HCT116 (cell line): Measurements from ENCODE around the gene TMEM130.

Source experiments
- CEBPB ChIP-seq: IDR thresholded peaks from 2 replicates; pipeline ENCODE4 v1.6.1; 2012; ENCODE audit warnings: low read depth
- EZH2 ChIP-seq: fragments of 200-600 bp; sonication (generic); IDR thresholded peaks from 2 replicates; pipeline ENCODE4 v1.6.1; 2017; ENCODE audit warnings: antibody characterized with exemption, mixed run types
- FOSL1 ChIP-seq: IDR thresholded peaks from 2 replicates; pipeline ENCODE4 v1.6.1; 2012; ENCODE audit warnings: low read depth
- POLR2A ChIP-seq: IDR thresholded peaks from 2 replicates; pipeline ENCODE4 v1.7.0; 2011; ENCODE audit warnings: borderline replicate concordance; ENCODE audit not compliant: insufficient read depth, insufficient read length; ENCODE audit errors: extremely low read depth
- POLR2AphosphoS5 ChIP-seq: IDR thresholded peaks from 2 replicates; pipeline ENCODE4 v1.6.1; 2011; ENCODE audit warnings: mild to moderate bottlenecking, low read depth, low read length, moderate library complexity
- RAD21 ChIP-seq: IDR thresholded peaks from 2 replicates; pipeline ENCODE4 v1.6.1; 2012; ENCODE audit warnings: low read depth, mild to moderate bottlenecking
- SIN3A ChIP-seq: IDR thresholded peaks from 2 replicates; pipeline ENCODE4 v1.6.1; 2012; ENCODE audit warnings: low read depth
- SP1 ChIP-seq: IDR thresholded peaks from 2 replicates; pipeline ENCODE4 v1.6.1; 2012; ENCODE audit warnings: low read depth
- TCF7L2 ChIP-seq: IDR thresholded peaks from 2 replicates; pipeline ENCODE4 v1.7.0; 2011; ENCODE audit warnings: borderline replicate concordance, inconsistent platforms; ENCODE audit not compliant: insufficient read depth, insufficient read length; ENCODE audit errors: extremely low read depth
- TF ChIP-seq, protein P1 (sequence below), 3 experiments: fragments of 200-600 bp in 1 of 3; sonication (generic) in 1 of 3; IDR thresholded peaks in 2 of 3; conservative IDR thresholded peaks in 1 of 3; 2 replicates each; pipeline ENCODE4 v1.5.1; 2012 to 2017; ENCODE audit warnings: low read depth in 2 of 3, low read length in 2 of 3, antibody characterized with exemption in 1 of 3, borderline replicate concordance in 1 of 3, control low read depth in 1 of 3, mild to moderate bottlenecking in 1 of 3, mixed read lengths in 1 of 3, mixed run types in 1 of 3, moderate library complexity in 1 of 3; ENCODE audit not compliant: insufficient read depth in 1 of 3
- TF ChIP-seq, protein P2 (sequence below): IDR thresholded peaks from 2 replicates; pipeline ENCODE4 v1.6.1; 2012
- TF ChIP-seq, protein P3 (sequence below): IDR thresholded peaks from 2 replicates; pipeline ENCODE4 v1.6.1; 2012; ENCODE audit warnings: low read depth

DNA sequence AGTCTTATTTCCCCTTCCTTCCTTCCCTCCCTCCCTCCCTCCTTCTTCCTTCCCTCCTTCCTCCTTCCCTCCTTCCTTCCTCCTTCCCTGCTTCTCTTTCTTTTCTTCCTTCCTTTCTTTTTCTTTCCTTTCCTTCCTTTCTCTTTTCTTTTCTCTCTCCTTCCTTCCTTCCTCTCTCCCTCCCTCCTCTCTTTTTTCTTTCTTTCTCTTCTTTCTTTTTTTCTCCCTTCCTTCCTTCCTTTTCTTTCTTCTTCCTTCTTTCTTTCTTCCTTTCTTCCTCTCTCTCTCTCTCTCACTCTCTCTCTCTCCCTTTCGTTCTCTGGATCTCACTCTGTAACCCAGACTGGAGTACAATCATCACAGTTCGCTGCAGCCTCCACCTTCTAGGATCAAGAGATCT is 6.2 kb downstream of the TMEM130 start:
- TF ChIP-seq SIN3A (no peak), RAD21 (no peak), POLR2A (no peak), POLR2AphosphoS5 (no peak), SP1 (no peak), TCF7L2 (no peak), CEBPB (no peak), FOSL1 (no peak), EZH2 (no peak)
- TF ChIP-seq, protein P1, sequence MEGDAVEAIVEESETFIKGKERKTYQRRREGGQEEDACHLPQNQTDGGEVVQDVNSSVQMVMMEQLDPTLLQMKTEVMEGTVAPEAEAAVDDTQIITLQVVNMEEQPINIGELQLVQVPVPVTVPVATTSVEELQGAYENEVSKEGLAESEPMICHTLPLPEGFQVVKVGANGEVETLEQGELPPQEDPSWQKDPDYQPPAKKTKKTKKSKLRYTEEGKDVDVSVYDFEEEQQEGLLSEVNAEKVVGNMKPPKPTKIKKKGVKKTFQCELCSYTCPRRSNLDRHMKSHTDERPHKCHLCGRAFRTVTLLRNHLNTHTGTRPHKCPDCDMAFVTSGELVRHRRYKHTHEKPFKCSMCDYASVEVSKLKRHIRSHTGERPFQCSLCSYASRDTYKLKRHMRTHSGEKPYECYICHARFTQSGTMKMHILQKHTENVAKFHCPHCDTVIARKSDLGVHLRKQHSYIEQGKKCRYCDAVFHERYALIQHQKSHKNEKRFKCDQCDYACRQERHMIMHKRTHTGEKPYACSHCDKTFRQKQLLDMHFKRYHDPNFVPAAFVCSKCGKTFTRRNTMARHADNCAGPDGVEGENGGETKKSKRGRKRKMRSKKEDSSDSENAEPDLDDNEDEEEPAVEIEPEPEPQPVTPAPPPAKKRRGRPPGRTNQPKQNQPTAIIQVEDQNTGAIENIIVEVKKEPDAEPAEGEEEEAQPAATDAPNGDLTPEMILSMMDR (IDR thresholded peaks at IDR 0.05 in 2 of 3, conservative IDR thresholded peaks at IDR 0.05 in 1 of 3; ENCODE audit: borderline replicate concordance in 1 of 3, insufficient read depth in 1 of 3, low read depth in 2 of 3, low read length in 2 of 3), result no peak
- TF ChIP-seq, protein P2, sequence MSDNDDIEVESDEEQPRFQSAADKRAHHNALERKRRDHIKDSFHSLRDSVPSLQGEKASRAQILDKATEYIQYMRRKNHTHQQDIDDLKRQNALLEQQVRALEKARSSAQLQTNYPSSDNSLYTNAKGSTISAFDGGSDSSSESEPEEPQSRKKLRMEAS, result no peak
- TF ChIP-seq, protein P3, sequence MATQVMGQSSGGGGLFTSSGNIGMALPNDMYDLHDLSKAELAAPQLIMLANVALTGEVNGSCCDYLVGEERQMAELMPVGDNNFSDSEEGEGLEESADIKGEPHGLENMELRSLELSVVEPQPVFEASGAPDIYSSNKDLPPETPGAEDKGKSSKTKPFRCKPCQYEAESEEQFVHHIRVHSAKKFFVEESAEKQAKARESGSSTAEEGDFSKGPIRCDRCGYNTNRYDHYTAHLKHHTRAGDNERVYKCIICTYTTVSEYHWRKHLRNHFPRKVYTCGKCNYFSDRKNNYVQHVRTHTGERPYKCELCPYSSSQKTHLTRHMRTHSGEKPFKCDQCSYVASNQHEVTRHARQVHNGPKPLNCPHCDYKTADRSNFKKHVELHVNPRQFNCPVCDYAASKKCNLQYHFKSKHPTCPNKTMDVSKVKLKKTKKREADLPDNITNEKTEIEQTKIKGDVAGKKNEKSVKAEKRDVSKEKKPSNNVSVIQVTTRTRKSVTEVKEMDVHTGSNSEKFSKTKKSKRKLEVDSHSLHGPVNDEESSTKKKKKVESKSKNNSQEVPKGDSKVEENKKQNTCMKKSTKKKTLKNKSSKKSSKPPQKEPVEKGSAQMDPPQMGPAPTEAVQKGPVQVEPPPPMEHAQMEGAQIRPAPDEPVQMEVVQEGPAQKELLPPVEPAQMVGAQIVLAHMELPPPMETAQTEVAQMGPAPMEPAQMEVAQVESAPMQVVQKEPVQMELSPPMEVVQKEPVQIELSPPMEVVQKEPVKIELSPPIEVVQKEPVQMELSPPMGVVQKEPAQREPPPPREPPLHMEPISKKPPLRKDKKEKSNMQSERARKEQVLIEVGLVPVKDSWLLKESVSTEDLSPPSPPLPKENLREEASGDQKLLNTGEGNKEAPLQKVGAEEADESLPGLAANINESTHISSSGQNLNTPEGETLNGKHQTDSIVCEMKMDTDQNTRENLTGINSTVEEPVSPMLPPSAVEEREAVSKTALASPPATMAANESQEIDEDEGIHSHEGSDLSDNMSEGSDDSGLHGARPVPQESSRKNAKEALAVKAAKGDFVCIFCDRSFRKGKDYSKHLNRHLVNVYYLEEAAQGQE, result no peak
